GM19467 (cell line): ENCODE data around the gene FAM90A1.
"Not testable (repeated sequence)": the region's sequence is repeated elsewhere in the genome, so short reads cannot be mapped to it uniquely, and the experiment has no call there.

Experiments
- ATAC-seq: cut with Tn5 transposase; IDR thresholded peaks from one replicate; pipeline ENCODE4 v1.9.1; 2021; ENCODE audit warnings: mild to moderate bottlenecking, moderate library complexity; ENCODE audit not compliant: unreplicated experiment

FAM90A1 gene

GRCh38 chr12:8233935-8234495 lies 6.6 kb upstream of the FAM90A1 start:
- ATAC-seq = not testable (repeated sequence)

GRCh38 chr12:8233300-8233855 lies 6.0 kb upstream of the FAM90A1 start:
- not testable (repeated sequence) for ATAC-seq

- ATAC-seq = not testable (repeated sequence)
Observed at GRCh38 chr12:8231666-8232608, 4.5 kb upstream of the FAM90A1 start.

DNA sequence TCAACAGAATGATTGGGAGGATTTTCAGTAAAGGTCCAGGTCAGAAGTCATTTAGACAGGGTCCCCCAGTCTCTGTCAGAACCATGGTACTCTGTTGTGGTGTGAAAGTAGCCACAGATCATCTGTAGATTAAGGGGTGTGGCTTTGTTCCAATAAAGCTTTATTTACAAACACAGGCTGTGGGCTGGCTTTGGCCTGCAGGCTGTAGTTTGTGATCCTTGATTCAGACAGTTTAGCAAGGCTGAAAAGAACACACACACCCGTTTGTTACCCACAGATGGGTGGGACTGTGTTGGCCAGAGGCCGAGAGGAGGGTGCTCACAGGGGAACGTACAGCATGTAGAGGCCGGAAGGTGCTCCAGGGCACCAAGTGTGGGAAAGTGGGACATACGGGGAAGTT lies 3.6 kb upstream of the FAM90A1 start:
- ATAC-seq = not testable (repeated sequence)

DNA sequence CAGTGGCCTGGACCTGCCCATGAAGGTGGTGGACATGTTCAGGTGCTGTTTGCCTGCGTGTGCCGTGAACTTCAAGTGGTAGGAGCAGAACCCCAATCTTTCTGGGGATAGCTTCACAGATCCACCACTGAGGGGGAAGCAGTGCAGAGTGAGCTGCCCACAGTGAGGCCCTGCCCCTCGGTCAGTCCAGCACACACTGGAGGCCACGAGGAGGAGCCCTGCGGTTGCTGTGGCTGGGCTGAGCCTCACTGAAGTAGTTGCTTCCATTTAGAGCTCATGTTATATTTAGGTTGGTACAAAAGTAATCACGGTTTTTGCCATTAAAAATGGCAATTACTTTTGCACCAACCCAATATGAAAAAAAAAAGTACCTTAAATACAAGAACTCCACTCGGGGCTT lies 2.1 kb upstream of the FAM90A1 start:
- not testable (repeated sequence) for ATAC-seq

- not testable (repeated sequence) for ATAC-seq
Observed at GRCh38 chr12:8228607-8229006, 1.2 kb upstream of the FAM90A1 start.

DNA sequence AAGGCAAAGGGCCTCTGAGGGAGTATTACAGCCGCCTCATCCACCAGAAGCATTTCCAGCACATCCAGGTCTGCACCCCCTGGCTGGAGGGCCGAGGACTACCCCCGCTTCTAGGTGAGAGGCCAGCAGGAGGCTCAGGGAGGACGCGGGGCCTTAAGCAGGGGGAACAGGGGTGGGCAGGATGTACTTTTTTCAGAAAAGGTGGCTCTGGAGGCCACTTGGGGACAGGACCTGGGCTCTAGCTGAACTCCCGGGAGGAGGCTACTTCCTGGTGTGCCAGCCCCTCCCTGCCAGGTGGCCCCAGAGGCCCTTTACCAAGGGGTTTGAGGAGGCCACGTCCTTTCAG lies 287 bp upstream of the FAM90A1 start:
- not testable (repeated sequence) for ATAC-seq

GRCh38 chr12:8226355-8226754 lies 1.1 kb downstream of the FAM90A1 start:
- no peak for ATAC-seq

GRCh38 chr12:8224782-8225181 lies 2.6 kb downstream of the FAM90A1 start:
- ATAC-seq = not testable (repeated sequence)

DNA sequence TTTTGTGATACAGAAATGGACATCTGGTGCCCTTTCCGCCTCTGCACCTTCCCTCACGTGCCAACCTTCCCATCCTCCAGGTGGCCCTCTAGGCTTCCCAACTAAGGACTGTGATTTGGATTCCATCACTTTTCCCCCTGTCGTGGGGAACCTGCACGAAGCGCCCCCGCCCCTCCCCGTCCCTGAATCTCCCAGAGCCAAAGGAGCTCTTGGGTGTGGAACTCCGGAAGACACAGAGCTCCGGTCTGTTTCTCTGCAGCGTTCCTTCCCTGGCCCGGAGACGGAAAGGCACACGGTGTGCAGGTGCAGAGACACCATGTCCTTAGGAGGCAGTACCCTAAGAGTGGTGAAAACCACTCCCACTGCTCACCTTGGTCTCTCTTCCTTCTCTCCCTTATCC lies 3.8 kb downstream of the FAM90A1 start:
- ATAC-seq = not testable (repeated sequence)

DNA sequence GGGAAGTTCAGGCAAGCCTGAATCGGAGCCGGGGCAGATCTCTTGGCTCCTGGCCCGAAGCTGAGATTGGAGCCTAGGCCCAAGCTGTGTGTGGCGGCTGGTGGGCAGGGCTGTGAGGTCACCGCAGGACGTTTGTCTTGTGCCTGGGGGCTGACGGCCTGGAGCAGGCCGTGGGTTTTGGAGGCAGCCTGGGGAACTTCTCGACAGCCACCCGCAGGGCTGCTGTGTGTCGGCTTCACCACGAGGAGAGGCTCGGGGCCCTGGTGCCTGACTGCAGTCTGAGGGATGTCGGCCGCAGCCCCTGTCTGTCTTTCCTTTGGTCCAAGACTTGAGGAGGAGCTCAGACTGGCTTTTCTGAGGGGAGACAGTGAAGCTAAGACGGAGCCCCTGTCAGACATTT lies 5.1 kb downstream of the FAM90A1 start:
- ATAC-seq = not testable (repeated sequence)

GRCh38 chr12:8221844-8222243 lies 5.6 kb downstream of the FAM90A1 start:
- not testable (repeated sequence) for ATAC-seq

GRCh38 chr12:8221375-8221774 lies 6.0 kb downstream of the FAM90A1 start:
- ATAC-seq = not testable (repeated sequence)

DNA sequence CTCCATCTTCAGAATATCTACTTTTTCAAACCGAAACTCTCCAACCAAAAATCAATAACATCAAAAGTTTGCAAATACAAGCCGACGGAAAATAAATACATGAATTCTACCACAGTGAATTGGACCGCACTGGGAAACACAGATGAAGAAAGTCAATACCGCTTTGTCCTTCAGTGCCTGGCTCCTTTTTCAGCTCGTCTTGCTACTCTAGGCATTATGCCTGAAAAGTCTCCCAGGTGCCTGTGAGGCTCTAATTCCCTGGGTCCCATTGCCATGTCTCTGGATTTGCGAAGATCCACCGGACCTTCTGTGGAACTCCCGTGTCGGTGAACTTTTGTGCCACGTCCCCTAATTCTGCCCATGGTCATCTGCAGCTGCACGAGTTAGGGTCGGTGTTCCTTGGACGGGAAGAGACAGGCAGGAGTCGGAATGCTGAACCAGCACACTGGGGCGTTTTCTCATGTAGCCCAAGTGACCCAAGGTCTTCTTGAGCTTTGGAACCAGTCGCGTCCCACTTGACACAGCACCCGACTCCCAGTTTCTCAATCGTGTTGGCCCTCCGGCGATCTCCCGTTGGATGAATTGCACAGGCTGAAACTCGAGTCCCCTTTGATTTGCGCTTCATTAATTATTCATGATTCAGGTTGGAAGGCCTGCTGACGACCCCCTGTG lies 8.6 kb downstream of the FAM90A1 start:
- not testable (repeated sequence) for ATAC-seq

DNA sequence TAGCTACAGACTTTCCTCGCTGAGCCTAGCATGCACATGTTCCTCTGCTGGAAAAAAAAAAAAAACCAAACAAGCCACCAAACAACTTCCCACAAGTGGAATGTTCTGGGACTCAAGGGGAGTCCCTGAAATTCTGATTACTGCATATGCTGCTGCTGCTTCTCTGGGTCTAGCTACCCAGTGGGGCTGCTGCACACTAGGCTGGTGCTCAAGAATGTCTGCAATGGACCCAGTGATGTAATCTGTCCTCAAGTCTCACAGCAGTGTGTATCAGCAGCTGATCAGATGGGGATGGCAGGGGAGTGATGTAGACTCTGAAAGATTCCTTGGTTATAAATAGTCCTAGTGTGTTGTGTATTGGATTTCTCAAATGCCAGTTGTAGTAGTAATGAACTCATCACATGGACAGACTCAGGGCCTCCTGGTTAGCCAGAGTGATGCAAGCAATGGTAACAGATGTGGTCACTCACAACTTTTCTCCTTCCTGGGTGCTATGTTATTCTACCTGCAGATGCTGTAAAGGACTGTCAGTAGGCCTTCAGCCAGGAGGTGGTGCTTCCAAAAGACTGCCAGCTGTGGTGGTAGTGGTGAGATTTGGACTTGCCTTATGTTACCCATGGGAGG lies 29.6 kb downstream of the FAM90A1 start:
- not testable (repeated sequence) for ATAC-seq

DNA sequence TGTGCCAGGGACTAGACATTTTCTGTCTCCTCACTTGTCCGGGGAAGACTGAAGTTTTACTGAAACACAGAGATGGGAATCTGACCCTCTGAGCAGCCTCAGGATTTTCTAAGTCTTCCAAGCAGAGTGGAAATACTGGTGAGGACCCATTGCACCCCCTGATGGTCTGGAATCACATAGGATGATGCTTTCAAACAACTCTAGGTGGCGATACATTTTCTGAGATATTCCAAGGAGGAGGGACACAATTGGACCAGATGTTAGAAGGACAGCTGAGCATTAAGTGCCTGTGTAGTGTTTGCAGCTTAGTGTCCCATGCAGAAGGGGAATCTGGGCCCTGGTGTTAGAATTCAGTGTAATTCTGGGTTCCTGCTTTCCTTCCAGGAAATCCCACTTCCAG lies 39.3 kb downstream of the FAM90A1 start:
- ATAC-seq = not testable (repeated sequence)

DNA sequence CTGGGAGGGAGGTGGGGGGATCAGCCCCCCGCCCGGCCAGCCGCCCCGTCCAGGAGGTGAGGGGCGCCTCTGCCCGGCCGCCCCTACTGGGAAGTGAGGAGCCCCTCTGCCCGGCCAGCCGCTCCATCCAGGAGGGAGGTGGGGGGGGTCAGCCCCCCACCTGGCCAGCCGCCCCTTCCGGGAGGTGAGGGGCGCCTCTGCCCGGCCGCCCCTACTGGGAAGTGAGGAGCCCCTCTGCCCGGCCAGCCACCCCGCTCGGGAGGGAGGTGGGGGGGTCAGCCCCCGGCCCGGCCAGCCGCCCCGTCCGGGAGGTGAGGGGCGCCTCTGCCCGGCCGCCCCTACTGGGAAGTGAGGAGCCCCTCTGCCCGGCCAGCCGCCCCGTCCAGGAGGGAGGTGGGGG lies 43.2 kb downstream of the FAM90A1 start:
- ATAC-seq = not testable (repeated sequence)

- not testable (repeated sequence) for ATAC-seq
Observed at GRCh38 chr12:8183346-8183745, 44.1 kb downstream of the FAM90A1 start.

- not testable (repeated sequence) for ATAC-seq
Observed at GRCh38 chr12:8182923-8183322, 44.5 kb downstream of the FAM90A1 start.

GRCh38 chr12:8181271-8181670 lies 46.1 kb downstream of the FAM90A1 start:
- not testable (repeated sequence) for ATAC-seq
